GM10266 (cell line): Measurements from ENCODE around the gene KLHL35.

Source experiments
- DNase-seq: peaks from one replicate; pipeline ENCODE4 v3.0.0; 2012; ENCODE audit errors: extremely low spot score
- TF ChIP-seq, protein P1 (sequence below): IDR thresholded peaks from 2 replicates; pipeline ENCODE4 v1.5.1; 2012; ENCODE audit warnings: mild to moderate bottlenecking, low read depth; ENCODE audit not compliant: control insufficient read depth, insufficient read depth; ENCODE audit errors: missing control alignments

Gene KLHL35

GRCh38 chr11:75437966-75438659 is 5.1 kb upstream of the KLHL35 start:
- DNase-seq = no peak
- TF ChIP-seq, protein P1, sequence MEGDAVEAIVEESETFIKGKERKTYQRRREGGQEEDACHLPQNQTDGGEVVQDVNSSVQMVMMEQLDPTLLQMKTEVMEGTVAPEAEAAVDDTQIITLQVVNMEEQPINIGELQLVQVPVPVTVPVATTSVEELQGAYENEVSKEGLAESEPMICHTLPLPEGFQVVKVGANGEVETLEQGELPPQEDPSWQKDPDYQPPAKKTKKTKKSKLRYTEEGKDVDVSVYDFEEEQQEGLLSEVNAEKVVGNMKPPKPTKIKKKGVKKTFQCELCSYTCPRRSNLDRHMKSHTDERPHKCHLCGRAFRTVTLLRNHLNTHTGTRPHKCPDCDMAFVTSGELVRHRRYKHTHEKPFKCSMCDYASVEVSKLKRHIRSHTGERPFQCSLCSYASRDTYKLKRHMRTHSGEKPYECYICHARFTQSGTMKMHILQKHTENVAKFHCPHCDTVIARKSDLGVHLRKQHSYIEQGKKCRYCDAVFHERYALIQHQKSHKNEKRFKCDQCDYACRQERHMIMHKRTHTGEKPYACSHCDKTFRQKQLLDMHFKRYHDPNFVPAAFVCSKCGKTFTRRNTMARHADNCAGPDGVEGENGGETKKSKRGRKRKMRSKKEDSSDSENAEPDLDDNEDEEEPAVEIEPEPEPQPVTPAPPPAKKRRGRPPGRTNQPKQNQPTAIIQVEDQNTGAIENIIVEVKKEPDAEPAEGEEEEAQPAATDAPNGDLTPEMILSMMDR = no peak

- TF ChIP-seq, protein P1 = no peak
- DNase-seq = no peak
These were observed 3.8 kb upstream of the KLHL35 start for GRCh38 chr11:75436806-75437205.

- TF ChIP-seq, protein P1 = no peak
- no peak for DNase-seq
These were observed 2.5 kb upstream of the KLHL35 start for GRCh38 chr11:75435571-75435925.

- no peak for DNase-seq
- TF ChIP-seq, protein P1 = no peak
These were observed 2.0 kb upstream of the KLHL35 start for GRCh38 chr11:75434886-75435570.

GRCh38 chr11:75434051-75434450 is 1.0 kb upstream of the KLHL35 start:
- TF ChIP-seq, protein P1 = no peak
- DNase-seq = no peak

DNA sequence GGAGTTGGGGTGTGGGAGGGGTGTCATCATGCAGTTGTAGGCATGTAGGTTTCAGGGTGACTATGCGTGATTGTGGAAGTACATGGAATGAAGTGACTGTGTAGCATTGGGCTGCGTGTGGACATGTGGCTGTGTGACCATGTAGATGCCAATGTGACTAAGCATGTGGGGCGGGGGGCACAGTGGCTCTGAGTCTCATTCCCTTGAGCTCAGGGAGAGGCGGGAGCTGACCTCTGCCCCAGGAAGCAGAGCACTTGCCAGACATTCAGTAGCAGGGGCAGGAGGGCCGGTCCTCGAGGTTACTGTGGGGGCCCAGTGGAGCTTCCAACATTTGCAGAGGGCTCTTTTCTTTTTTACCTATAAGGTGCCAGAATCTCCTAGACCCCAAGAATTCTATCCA is 440 bp upstream of the KLHL35 start:
- no peak for DNase-seq
- TF ChIP-seq, protein P1 = no peak
